ENCODE measurements around the gene TXK.

DNA sequence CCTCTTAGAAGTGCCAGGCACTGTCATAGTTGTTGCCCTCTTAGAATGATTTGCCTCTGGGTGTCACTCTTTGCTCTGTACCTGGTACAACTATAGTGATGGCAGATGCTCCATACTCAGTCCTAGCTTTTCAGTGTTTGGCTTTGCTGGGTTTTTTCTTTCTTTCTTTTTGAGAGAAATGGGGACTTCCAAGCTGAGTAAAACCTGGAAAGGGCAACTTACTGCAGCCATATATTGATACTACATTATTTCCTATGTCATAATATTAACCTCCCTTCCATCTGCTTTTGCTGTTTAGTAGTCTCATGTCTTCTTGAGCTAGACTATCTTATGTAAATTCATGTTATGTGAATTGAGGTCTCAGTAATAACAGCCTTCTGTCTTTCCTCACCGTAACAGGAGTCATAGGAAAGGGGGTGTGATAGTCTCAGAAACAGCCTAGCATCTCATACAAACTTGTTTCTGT, 68.4 kb downstream of the TXK start:
- TF ChIP-seq, protein P1, sequence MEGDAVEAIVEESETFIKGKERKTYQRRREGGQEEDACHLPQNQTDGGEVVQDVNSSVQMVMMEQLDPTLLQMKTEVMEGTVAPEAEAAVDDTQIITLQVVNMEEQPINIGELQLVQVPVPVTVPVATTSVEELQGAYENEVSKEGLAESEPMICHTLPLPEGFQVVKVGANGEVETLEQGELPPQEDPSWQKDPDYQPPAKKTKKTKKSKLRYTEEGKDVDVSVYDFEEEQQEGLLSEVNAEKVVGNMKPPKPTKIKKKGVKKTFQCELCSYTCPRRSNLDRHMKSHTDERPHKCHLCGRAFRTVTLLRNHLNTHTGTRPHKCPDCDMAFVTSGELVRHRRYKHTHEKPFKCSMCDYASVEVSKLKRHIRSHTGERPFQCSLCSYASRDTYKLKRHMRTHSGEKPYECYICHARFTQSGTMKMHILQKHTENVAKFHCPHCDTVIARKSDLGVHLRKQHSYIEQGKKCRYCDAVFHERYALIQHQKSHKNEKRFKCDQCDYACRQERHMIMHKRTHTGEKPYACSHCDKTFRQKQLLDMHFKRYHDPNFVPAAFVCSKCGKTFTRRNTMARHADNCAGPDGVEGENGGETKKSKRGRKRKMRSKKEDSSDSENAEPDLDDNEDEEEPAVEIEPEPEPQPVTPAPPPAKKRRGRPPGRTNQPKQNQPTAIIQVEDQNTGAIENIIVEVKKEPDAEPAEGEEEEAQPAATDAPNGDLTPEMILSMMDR (IDR thresholded peaks at IDR 0.05; ENCODE audit: insufficient read depth, low read length, poor library complexity, severe bottlenecking) = no peak
- no peak for TF ChIP-seq EZH2phosphoT487 (conservative IDR thresholded peaks at IDR 0.05; ENCODE audit: low read length)
